NAMALWA (cell line): ENCODE measurements around the gene CUTA.

ENCODE experiments used
- DNase-seq: peaks from one replicate; pipeline ENCODE4 v3.0.0-alpha.2; 2015; ENCODE audit warnings: low spot score

CUTA gene

DNA sequence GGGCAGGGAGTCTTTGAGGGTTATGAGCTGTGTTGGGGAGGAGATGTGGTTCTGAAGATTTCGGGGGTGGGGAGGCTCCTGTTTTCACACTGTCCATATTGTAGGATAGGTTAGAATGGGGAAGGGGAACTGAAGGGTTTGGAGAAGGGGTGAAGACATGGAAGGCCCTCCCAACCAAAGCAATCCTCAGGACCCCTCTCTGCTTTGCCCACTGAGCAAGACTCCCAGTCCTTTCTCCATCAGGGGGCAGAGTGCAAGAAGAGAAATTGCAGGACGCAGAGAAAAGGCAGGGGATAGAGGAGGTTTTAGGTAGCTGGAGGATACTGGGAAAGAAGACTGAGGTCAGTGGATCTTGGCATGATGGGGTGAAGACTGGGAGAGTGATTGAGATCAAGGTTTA lies 5.9 kb upstream of the CUTA start:
- no peak for DNase-seq

DNA sequence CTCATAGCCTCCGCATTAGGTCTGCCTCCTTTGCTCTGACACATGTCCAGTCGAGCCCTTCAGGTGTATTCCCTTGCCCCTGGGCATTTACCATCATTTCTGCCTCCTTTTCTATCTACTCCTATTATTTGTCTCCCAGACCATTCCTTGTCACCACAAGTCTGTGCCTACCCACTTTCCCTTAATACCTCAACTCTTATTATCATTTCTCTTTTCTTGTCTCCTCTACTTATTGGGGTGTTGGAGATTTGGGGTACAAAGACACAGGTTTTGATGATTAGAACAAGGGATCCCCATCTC lies 3.4 kb upstream of the CUTA start:
- no peak for DNase-seq

DNA sequence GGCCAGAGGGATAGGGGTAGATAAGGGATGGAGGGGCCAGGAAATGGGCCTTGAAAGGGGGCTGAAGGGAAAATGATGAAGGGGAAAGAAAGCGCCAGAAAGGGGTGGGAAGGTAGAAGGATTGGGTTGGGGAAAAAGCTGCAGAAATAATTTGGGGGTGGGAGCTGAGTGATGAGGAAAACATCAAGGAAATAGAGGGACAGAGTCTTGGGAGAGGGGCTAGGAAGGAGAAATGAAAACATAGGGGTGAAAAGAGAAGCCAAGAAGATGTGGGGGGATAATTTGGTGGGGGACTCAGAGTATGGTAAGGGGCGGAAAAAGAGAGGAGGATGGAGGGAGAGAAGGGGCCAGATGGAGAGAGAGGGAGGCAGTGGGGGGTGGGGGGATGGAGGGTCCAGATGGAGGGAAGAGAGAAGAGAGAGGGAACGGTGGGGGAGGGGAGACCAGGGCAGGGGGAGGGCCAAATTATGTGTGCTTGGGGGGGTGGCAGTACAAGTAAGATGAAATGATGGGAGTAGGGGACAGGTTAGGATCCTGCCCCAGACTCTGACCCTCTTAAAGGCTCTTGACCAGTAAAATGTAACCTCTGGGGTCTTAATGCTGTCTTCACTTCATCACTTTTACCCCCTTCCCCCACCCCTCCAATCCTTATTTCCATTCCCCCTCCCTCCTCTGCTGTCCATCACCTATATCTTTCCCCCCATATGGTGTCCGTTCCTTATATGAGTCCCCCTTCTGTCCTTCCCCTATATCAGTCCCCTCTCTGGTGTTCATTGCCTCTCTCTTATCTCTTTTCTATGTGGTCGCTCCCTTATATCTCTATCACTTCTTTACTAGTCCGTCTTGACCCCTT lies 2.8 kb upstream of the CUTA start:
- no peak for DNase-seq

DNA sequence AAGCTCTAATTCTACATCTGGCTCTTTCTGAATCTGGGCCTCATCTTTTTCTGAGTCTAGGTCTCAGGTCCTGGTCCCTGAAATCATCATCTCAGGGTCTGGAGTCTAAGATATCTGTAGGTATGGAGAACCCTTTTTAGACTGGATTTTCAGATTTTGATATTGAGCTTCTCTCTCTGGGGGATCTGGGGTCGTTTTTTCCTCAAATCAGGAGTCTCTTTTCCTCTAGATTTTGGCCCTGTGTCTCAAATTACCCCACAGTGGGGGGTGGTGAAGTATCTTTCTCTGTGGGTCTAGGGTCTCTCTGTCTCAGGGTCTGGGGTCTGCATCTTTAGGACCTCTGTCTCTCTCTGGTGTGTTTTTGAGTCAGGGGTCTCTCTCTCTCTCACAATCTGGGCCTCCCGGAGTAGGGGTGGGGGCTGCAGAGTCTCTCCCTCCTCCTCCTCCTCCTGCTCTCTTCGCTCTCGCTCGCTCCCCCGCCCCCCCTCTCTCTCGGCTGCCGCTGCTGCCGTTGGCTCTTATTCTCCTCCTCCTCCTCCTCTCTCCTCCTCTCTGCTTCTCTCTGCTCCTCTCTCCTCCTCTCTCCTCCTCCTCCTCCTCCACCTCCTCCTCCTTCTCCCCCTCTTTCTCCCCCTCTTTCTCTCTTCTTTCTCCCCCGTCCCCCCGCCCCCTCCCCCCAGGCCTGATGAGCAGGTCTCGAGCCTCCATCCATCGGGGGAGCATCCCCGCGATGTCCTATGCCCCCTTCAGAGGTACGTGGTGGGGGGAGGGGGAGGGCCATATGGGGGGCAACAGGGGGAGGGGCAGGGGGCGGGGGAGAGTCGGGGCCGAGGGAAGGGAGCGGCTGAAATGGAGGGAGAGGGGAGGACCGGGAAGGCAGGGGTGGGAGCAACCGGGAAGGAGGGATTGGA lies 1.9 kb upstream of the CUTA start, which contains the start of gene SYNGAP1:
SYNGAP1 (plus strand) TSS at position 486 of the 911 bp plus-strand sequence; CDS start at position 686, 200 bp downstream.
- no peak for DNase-seq

DNA sequence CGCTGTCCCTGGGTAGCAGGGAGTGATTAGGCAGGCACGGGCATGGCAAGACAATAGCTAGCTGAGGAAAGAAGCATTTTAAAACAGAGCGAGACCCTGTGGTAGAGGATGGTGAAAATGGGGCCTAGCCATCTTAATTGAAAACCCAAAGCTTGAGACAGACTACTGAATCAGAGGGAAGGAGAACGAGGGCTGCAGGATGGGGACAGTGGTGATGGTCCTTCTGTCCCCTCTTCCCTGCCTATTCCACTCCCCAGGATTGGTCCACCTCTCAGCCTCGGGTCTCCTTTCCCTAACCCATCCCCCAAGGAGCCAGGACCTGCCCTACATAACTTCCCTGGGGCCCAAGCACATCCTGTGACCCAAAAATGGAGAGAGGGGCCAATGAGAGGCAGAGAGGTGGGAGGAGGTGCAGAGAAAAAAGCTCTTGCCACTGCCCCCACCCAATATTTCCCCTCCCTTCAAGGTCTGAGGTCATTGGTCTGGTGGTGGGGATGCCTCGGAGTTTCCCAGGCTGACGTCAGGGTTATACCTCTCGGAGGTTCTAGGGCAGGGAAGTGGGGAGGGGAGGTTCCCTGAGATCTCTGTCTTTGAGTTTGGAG lies 884 bp upstream of the CUTA start:
- no peak for DNase-seq

DNA sequence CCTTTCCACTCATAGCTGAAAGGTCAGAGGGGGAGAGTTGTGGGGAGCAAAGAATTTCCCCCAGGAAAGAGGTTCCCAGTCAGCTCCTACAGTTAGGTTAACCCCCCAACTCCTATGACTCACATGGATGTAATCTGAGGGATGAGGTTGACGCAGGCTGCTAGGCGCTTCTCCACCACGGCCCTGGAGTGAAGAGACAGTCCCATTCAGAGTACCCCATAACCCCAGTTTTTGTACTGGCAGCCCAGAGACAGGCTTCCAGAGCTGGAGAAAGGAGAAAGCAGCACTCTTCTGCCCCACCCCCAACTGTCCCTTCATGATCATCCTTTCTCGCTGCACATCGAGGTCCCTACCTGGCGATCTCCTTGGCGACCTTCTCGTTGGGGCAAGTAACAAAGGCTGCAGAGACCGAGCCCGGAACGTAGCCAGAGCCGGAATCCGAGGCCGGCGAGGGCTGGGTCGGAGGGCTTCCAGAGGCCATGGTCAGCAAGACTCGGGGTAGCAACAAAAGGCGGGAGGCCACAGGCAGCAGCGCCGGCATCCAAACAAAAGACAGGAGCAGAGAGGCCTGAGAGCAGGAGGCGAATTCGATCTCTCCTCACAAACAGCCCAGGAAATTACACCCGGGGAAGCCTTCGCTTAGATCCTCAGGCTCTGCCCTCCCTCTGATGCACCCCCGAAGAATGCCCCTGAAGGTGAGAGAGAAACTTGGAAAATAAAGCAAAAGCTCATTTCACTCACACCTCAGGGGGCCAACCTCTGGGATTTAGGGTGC lies 592 bp downstream of the CUTA start:
- DNase-seq, result no peak

DNA sequence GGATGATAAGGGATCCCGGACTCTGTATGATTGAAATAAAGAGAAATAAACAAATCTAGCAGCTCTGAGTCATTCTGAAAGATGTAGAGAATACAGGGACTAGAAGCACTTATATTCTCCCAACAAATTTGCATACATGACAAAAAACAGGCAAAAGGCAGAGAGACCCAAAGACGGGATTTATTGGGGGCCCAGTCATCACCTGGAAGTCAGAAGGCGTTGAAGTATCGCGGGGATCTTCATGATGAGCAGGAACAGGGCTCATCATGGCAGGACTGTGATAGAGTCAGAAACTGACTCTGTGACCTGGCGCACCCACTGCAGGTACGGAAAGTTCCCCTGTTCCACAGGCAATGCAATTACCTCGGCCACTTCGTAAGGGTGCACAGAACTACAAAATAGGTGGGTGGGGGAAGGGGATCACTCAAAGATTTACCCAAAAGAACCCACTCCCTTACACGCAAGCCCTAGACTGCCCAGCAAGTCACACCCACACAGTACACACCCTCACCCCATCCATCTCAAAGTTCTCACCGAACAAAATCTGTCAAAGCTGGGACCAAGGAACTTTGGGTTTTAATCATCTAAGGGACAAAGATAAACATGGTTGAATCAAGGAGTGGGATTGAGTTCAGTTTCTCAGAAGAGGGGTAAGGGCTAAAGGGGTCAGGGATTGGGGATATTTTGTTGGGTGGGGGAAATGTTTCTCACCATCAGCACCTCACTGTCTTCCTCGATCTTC lies 1.4 kb downstream of the CUTA start:
- no peak for DNase-seq

DNA sequence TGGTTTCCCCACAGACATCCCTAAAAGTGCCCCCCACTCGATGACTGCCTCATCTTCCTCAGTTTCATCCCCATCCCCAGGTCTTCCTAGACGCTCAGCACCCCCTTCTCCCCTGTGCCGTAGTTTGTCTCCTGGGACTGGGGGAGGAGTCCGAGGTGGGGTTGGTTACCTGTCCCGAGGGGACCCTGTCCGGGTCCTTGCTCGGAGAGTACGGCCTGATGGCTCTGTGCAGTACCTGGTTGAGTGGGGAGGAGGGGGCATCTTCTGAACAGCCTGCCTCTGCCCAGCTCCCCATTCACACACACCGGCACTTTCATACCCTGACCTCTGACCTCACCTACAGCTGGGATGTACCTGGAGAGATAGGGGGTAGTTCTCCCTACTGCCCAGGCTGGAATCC lies 2.1 kb downstream of the CUTA start:
- no peak for DNase-seq

DNA sequence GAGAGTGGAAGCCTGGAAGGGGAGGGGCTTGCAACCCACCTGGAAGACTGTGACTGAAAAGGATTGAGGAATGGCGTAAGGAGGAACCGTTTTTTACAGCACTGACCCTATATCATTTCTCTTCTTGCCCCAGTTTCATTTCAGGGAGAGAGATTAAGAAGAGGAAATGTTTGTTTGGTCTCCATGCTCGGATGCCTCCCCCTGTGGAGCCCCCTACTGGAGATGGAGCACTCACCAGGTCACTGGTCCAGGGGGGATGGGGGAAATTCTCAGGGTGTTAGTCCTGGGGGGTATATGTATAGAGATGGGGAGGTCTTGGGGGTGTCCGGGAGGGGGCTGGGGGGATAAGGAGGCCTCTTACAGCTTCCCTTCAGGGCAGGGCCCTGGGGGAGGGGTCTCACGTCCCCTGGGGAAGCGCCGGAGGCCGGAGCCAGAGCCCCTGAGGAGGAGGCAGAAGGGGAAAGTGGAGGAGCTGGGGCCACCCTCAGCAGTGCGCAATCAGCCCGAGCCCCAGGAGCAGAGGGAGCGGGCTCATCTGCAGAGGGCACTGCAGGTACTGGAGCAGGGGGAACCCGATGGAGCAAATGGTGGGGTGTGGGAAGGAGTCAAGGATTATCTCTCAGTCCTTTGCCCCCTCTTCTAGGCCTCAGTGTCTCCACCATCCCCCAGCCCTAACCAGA lies 3.2 kb downstream of the CUTA start:
- DNase-seq, result peak; percentile 81

DNA sequence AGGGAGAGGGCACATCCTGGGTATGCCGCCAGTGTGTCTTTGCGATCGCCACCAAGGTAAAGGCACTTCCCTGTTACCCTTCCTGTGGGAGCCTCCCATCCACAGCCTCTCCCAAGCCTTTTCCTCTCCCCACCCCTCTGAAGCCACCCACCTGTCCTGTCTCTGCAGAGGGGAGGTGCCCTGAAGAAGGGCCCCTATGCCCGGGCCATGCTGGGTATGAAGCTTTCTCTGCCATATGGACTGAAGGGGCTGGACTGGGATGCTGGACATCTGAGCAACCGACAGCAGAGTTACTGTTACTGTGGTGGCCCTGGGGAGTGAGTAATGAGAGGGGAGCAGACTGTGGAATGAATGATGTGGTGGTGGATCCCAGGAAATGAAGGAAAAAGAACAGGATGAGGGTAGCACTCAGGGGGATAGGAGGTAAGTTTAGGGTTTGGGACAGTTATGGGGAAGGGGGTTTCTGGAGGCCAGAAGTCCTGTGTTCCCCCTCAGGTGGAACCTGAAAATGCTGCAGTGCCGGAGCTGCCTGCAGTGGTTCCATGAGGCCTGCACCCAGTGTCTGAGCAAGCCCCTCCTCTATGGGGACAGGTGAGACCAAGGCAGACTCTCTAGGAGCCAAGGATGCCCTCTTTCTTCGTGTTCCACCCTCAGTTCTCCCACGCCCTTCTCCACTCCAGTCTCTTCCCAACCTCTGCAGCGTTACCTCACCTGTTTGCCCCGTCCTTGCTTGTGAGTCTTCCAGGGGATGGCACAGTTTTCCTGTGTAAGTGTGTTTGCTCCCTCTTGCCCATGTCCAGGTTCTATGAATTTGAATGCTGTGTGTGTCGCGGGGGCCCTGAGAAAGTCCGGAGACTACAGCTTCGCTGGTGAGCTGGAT lies 4.4 kb downstream of the CUTA start:
- DNase-seq, result no peak

DNA sequence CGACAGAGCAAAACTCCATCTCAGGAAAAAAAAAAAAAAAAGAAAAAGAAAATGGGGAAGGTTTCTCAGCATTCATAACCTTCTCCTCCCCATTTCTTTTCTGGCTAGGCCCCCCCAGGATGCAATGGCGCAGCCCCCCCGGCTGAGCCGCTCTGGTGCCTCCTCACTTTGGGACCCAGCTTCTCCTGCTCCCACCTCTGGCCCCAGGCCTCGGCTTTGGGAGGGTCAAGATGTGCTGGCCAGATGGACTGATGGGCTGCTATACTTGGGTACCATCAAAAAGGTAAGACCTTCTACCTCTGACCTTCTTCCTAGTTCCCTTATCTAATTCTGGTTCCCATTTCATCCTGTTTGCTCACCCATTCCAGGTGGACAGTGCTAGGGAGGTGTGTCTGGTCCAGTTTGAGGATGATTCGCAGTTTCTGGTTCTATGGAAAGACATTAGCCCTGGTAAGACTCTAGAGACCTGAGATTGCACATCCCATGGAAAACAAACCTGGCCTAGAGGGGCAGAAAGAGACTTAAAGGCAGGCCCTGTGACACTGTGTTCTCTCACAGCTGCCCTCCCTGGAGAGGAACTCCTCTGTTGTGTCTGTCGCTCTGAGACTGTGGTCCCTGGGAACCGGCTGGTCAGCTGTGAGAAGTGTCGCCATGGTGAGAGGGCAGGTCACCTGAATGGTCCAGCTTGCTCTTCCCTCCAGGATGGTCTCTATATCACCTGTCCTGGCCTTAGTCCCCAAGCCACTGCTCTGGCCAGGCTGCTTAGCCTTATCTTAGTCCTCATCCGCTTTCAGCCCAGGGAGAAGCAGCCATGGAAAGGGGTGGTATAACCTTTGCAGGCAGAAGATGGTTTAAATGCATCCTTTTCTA lies 5.5 kb downstream of the CUTA start:
- DNase-seq, result no peak

DNA sequence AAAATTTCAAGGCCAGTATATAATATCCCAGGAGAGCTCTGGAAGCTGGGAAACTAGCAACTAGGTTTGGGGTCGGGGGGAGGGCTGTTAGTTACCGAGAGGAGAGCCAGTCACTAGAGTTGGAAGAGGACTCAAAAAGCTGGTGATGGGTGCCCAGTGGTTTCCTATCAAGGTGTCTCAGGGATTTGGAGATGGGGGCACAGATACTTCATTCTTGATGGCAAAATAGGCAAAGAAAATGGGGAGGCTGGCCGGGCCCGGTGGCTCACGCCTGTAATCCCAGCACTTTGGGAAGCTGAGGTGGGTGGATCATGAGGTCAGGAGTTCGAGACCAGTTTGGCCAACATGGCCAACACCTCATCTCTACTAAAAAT lies 6.3 kb downstream of the CUTA start:
- DNase-seq, result no peak

DNA sequence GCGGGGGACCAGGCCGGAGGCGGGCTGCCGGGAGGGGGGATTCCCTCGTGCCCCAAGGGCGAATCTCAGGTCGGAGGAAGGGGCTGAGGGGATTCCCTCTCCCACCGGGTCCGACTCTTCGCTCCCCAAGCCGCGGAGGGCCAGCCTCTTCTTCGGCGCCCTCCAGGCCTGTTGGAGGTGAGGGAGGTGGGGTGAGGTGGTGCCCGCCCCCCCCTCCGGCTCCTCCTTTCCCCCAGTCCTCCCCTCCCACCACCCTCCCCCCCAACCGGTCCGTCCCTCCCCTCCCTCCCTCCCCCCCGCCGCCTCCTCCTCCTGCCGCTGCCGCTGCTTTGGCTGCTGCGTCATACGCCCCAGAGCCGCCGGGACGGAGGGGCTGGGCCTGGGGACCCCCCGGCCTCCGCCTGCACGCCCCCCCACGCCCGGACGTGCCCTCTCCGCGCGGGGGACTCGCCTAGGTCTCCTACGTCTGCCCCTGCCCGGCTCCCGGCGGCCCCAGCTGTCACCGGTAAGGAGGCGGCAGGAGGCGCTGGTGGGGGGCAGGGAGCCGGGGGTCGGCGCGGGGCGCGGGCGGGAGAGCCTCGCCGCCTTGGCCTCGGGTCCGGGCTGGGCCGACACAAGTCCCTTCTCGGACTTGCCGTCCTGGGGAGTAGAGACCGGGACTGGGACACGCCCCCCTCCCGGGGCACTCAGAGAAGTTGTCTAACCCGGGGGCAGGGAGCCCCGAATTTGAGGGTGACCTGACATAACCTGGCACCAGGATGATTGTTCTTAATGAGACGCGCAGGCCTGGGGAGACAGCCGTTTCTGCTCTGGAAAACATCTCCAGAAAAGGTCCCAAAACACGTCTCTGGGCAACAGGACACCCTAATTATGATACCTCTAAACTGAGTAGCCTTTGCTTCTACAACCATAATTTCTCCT lies 6.9 kb downstream of the CUTA start, which contains the start of gene PHF1:
PHF1 (plus strand) TSS at position 304 of the 921 bp plus-strand sequence. CDS start 1,250 bp downstream, outside the sequence.
- no peak for DNase-seq

DNA sequence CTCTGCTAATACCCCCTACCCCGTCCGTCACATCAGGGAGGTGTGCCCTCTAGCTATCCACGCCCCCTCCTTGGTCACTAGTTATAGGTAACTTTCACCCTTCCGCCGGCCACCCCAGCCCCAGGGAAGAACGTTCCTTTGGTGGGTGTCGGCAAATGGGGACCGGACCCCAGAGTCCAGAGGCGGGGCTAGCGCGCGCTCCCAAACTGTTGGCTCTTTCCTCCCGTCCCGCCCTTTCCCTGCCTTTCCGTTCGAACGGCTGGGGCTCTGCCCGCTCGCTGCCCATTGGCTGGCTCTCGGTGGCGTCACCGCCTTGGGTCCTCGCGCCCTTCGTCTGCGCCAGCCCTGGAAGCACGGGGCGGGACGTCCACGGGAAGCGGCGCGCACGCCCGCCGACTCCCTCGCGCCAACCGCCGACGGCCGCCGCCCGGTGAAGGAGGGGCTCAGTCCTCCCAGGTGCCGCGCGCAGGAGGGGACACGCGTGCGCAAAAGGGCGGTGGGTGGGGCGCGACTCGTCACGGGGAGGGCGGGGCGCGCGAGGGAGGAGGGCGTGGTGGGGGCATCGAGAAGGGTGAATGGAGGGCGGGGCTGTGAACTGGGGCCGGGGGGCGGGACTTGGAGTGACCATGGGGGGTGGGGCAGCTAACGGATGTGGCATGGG lies 7.7 kb downstream of the CUTA start:
- peak; percentile 97 for DNase-seq

DNA sequence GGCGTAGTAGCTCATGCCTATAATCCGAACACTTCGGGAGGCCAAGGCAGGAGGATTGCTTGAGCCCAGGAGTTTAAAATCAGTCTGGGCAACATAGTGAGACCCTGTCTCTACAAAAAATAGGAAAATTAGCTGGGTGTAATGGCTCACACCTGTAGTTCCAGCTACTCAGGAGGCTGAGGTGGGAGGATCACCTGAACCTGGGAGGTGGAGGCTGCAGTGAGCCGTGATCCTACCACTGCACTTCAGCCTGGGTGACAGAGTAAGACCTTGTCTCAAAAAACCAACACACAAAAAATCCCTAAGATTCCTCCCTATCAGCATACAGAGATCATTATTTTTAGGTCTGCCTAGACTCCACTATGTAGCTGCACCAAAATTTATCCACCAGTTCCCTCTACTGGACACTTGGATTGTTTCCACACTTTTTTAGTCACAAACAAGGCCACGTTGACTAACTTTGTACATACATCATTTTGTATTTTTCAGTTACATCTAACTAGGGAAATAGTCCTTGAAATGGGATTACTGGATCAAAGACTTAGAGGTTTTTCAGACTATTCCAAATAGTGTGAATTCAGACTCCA lies 10.7 kb downstream of the CUTA start:
- peak; percentile 59 for DNase-seq

DNA sequence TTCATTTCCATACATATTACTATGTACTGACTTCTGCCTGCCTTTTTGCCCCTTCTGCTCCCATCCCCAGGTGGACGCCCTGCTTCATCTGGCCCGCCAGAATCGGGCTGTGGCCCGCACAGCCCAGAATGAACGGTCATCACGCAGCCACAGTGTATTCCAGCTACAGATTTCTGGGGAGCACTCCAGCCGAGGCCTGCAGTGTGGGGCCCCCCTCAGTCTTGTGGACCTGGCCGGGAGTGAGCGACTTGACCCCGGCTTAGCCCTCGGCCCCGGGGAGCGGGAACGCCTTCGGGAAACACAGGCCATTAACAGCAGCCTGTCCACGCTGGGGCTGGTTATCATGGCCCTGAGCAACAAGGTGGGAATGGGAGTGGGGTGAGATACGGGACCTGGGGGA lies 11.8 kb downstream of the CUTA start:
- no peak for DNase-seq
